Activated CD8-positive, alpha-beta memory T cell treated with anti-CD3 and anti-CD28 coated beads, Interleukin-2, amount 50 U/mL, for 24 hours (primary cell): ENCODE data around the gene HHIP.

ENCODE experiments used
- DNase-seq: peaks from one replicate; pipeline ENCODE4 v3.0.0-alpha.2; 2020; ENCODE audit errors: extremely low read depth

HHIP gene

DNA sequence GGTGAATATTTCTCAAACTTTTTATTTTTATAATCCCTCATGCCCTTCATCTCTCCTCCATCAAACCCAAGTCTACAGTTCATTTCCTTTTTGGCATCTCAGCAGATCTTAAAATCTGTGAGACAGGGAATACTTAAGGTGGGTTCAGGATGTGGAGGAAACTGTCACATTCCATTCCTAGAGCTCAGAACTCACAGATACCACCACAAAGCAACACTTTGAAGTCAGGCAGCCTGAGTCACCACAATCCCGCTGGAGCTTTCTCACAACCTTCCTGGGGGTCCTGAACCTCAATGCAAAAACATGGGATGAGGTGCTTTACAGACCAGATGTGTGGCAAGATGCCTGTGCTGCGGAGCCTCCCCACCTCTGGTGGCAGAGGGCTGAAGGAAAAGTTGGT lies 63.2 kb downstream of the HHIP start:
- DNase-seq, result no peak

DNA sequence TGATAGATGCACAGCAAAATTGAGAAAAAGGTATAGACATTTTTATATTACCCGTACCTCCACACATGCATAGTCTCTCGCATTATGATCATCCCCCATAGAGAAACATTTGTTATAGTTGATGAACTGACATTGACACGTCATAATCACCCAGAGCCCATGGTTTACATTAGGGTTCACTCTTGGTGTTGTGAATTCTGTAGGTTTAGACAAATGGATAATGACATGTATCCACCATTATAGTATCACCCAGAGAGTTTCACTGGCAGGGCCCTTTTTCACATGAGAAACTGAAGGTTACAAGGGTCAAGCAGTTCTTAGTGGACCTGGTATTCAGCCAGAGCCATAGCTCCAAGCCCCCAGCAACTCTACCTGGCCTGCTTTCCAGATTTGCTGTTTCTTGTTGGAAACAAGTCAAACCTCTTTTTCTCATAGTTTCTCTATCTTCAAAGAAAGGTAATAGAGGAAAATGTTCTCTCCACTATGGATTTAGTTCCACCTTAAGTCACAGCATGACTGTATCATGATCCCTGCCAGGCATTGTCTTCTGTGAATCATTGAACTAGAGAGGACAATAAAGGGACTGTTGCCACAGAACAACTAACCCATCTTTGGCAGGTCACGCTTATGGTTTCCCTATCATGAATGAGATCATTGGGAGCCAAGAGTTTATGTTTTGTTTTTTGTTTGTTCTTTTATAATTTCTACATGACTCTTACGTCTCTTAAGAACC lies 64.0 kb downstream of the HHIP start:
- DNase-seq, result no peak

GRCh38 chr4:144710526-144710912 lies 64.6 kb downstream of the HHIP start:
- DNase-seq, result no peak

- no peak for DNase-seq
Observed at GRCh38 chr4:144711700-144712456, 65.9 kb downstream of the HHIP start.

DNA sequence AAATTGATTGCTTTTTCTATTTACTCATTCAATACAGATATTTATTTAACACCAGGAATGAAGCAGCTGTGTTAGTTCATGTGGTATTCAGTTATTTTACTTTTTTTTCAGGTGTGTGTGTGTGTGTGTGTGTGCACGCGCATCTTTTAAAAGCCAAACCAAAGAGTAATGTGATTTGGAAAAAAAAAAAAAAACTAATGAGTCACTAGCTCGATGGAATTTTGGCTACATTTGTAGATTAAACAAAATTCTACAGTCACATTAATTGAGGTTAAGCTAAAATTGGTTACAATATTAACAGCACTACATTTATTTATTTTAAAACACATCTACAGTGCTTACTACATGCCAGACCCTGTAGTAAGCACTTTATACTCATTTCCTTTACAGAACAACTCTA lies 66.8 kb downstream of the HHIP start:
- DNase-seq, result no peak

- no peak for DNase-seq
Observed at GRCh38 chr4:144714166-144714565, 68.2 kb downstream of the HHIP start.

DNA sequence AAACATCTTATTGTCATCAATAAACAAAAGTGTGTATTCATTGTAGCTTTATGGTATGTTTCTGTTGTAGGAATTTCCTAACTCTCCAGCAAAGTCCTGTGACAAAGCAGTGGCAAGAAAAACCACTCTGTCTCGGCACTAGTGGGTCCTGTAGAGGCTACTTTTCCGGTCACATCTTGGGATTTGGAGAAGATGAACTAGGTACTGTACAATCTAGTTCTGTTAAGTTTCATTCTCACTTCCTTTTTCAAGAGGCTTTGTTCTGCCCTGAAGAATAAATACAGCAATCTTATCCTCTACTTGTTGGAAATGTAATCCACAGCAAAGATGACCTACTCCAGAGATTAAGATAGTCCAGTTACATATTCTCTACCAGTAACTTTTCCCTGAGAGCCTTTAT lies 69.3 kb downstream of the HHIP start:
- DNase-seq, result no peak

- DNase-seq, result no peak
Observed at GRCh38 chr4:144716778-144717177, 70.8 kb downstream of the HHIP start.

DNA sequence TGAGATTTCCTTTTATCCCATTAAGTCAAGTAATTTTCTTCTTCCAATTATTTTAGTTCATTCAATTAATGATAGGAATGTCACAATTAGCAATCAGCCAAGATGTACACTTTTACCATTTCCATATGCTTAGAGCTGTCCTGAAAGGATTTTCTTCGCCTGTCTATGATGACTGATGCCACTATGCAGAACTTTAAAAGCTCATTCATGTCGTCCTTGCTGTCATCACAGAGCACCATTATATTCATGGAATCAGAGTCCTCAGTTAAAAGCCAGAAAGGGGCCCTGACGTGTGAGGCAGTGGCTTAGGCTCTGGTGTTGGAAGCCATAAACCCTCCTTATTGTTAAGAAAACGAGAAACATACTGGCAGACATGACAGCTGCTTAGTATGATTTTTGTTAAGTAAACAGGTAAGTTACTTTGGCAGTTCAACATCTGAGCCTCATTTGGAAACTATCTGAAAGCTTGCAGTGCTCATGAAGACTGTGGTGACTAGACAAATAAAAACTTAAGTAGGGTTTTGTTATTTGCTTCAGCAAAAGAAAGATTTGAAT lies 73.1 kb downstream of the HHIP start:
- DNase-seq, result no peak

DNA sequence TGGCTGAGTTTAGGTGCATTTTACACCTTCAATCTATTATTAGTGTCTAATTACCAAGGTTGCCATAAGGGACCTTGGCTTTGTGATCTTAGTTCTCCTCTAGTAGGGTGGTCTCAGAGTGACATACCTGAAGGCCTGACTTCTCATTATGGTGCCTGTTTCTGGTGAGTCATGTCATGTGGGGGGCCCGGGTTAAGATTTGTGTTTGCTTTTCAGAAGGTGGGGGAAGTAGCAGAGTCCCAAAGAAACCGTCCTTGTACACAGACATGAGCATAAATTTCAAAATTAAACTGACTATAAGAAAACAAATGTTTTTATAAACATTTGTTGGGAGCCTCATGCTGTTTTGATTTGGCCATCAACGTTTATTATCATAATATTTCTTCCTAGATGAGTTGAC lies 74.5 kb downstream of the HHIP start:
- DNase-seq, result no peak

DNA sequence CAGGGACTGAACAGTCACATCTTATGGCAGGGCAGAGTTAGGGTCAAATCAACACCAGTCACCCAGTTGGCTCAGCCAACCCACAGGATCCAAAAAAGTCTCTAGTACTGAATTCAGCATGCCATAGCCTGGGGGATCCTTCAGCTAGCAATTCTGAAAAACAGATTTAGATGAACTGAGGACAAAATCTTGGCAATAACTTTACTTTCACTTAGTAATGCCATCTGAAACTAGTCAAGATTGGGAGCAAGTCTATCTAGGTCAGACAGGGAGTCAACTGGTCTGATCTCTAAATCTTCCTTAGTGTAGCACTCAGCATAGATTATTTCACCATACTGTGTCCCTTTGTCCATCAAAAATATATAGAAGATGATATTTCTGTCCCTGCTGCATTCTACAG lies 76.0 kb downstream of the HHIP start:
- no peak for DNase-seq

DNA sequence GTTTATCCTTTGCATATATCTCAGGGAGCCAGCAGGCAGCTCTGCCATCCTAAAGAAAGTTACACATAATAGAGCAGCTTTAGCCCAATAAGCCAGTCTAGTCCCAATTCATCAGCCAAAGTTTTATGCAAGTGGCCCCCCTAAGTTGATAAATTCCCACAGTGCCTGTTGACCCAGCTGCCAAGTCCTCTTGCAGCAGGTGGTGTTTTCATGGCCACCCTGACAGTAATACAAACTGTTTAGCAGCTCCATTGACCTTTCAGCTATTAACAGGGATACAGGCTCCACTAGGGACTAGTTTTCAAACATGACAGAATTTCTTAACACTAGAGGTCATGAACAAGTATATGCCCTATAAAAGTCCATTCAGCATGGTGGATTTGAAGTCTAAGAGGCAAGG lies 77.5 kb downstream of the HHIP start:
- no peak for DNase-seq

GRCh38 chr4:144729175-144729574 lies 83.2 kb downstream of the HHIP start:
- no peak for DNase-seq

DNA sequence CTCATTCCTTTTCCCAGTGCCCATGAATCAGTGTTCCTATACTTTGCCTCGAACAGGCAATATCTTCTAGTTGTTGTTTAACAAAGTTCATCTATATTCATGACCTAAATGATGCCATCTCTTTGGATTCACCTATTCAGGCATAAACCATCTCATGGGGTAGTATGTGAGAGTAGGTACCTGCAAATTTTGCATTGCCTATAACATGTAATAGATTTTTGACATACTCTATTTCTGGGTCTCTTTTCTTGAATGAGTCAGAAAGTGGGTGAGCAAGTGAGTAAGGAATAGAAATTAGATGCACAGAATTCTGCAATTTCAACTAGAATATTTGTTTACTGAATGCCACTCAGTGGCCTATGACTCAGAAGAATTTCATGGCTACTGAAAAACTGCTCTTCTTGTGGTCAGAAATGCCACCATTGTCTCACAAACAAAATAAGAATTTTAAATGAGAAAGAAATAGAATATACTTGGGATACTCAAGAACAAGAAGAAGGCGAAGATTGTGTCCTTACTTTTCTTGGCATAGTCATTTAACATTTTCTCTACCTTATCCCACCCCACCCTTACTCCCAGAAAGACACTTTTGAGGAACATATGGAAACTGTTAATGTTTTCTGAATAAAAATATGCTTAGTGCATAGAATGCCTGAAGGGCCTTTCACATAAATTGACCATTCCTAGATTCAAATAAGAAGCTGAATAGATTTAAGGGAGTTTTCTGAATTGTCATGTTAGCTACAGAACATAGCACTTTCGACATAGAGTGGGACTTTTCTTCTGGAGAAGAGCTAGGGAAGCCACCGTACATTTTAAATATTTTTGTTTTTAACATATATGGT lies 86.8 kb downstream of the HHIP start:
- no peak for DNase-seq

- DNase-seq, result no peak
Observed at GRCh38 chr4:144733566-144733965, 87.6 kb downstream of the HHIP start.

DNA sequence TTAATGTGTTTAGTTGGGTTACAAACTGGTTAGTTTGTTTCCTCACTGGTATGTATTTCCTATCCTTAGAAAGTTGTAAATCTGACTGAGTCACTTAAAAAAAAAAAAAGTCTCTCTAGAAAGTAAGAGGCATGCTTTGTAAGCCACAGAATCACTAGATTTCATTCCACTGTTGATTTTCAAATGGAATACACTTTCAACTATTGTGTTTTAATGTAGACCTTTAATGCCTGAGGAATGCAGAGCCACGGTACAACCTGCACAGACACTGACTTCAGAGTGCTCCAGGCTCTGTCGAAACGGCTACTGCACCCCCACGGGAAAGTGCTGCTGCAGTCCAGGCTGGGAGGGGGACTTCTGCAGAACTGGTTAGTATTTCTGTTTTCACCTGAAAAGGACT lies 88.6 kb downstream of the HHIP start:
- DNase-seq, result no peak

- DNase-seq, result no peak
Observed at GRCh38 chr4:144738649-144739048, 92.7 kb downstream of the HHIP start.

GRCh38 chr4:144739511-144740033 lies 93.6 kb downstream of the HHIP start:
- no peak for DNase-seq

- DNase-seq, result no peak
Observed at GRCh38 chr4:144740316-144740715, 94.4 kb downstream of the HHIP start.

GRCh38 chr4:144748814-144749555 lies 103.0 kb downstream of the HHIP start:
- no peak for DNase-seq

DNA sequence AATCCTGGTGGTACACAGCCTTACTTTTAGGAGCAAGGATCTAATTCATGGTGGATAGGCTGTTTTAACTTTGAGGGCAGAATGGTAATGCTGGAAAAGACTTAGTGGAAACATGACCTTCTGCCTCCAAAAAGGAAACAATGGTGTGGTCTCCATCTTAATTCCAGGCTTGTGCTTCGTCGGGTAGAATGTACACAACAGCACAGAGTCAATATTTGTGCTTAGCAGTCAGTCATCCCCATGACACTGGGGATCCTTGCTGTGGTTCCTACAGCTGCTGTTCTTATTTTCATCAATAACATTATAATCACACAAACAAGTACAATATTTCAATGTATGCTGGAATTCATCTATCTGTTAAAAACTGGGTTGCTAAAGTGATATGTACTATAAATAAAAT lies 104.4 kb downstream of the HHIP start:
- DNase-seq, result no peak
